Activated naive CD8-positive, alpha-beta T cell treated with anti-CD3 and anti-CD28 coated beads, Interleukin-2, amount 10 ng/mL, durations not matched to agents 7 days and 5 days (primary cell): Measurements from ENCODE around the gene WDR38. TPM values are rescaled to one million over a fixed set of nuclear protein-coding genes. Genes with fewer than 3 reads are reported as not detected.

Experiments
- total RNA-seq, 2 experiments: library from RNA; stranded (reverse); gene quantifications; one replicate each; pipeline ENCODE4 v1.2.3, GENCODE V29; 2021

The WDR38 gene
- total RNA-seq, 2 experiments from 2014 or later = not detected

Other genes starting within 250 kb of the WDR38 start
- under 1 TPM; 0.06 to 0.11 TPM for gene NR6A1, start 82.1 kb upstream of the WDR38 start, total RNA-seq
- gene OLFML2A, start 76.3 kb upstream of the WDR38 start, total RNA-seq = not detected
- gene RPL35, start 8.5 kb downstream of the WDR38 start, total RNA-seq = 1,000 to 10,000 TPM; 1,398 to 1,411 TPM
- gene ARPC5L, start 8.7 kb downstream of the WDR38 start, total RNA-seq = 10 to 100 TPM; 68.2 to 70.2 TPM
- gene GOLGA1, start 87.6 kb downstream of the WDR38 start, total RNA-seq = 10 to 100 TPM; 23.4 to 26.8 TPM